A549 (cell line): ENCODE data around the gene PAX3. TPM values are rescaled to one million over a fixed set of nuclear protein-coding genes. Genes with fewer than 3 reads are reported as not detected.

ENCODE experiments used
- ATAC-seq, 2 experiments: fragments of 200-7000 bp in 1 of 2; fragments of >200 bp in 1 of 2; cut with Nextera tagmentation in 1 of 2; cut with Tn5 transposase in 1 of 2; 3 replicates each; pipeline versions ENCODE4 v1.8.0 to v1.9.1; 2018 to 2020; ENCODE audit warnings: mild to moderate bottlenecking in 1 of 2, moderate library complexity in 1 of 2
- CTCF ChIA-PET: fragments of 300-600 bp; sonication (Branson Sonifier 250); formaldehyde crosslinking; extraction: SDS; loops from one replicate; lab custom pipeline; 2021; ENCODE audit warnings: antibody characterized with exemption, inconsistent platforms; lab: Yijun Ruan, JAX
- POLR2A ChIA-PET: fragments of 350-600 bp; formaldehyde crosslinking; extraction: SDS; loops from one replicate; lab custom pipeline; 2021; ENCODE audit warnings: antibody characterized with exemption, inconsistent platforms; lab: Yijun Ruan, JAX
- DNase-seq, 2 experiments: peaks; one replicate each; pipeline versions ENCODE4 v3.0.0 to v3.0.0-alpha.2; 2011 to 2016; ENCODE audit warnings: low read depth in 1 of 2, low spot score in 1 of 2
- FAIRE-seq: peaks from 2 replicates; lab custom pipeline; 2011; peaks lifted over from hg19 to GRCh38; lab: Jason Lieb, UNC
- H3K27ac ChIP-seq, 2 experiments: fragments of >200 bp; sonication (Bioruptor Twin); formaldehyde crosslinking; 3 replicates each; pipeline ENCODE4 v1.5.1; 2016 to 2017
- H3K4me1 ChIP-seq: fragments of >200 bp; sonication (Bioruptor Twin); formaldehyde crosslinking; 3 replicates; pipeline ENCODE4 v1.6.1; 2016
- H3K4me2 ChIP-seq: fragments of >200 bp; sonication (Bioruptor Twin); formaldehyde crosslinking; 3 replicates; pipeline ENCODE4 v1.6.1; 2016
- H3K4me3 ChIP-seq: fragments of >200 bp; sonication (Bioruptor Twin); formaldehyde crosslinking; 3 replicates; pipeline ENCODE4 v1.5.1; 2016
- H3K9me3 ChIP-seq: fragments of >200 bp; sonication (Bioruptor Twin); formaldehyde crosslinking; 3 replicates; pipeline ENCODE4 v1.6.1; 2016
- BCL3 ChIP-seq: fragments of >200 bp; sonication (Bioruptor Twin); formaldehyde crosslinking; IDR thresholded peaks from 3 replicates; pipeline ENCODE4 v1.6.1; 2016
- BHLHE40 ChIP-seq: IDR thresholded peaks from 2 replicates; pipeline ENCODE4 v1.6.1; 2012; ENCODE audit warnings: low read depth, low read length, inconsistent platforms
- CBX2 ChIP-seq: fragments of 200-600 bp; sonication (generic); IDR thresholded peaks from 2 replicates; pipeline ENCODE4 v1.6.1; 2016; ENCODE audit warnings: low read depth, mild to moderate bottlenecking, borderline replicate concordance
- CEBPB ChIP-seq, 2 experiments: fragments of >200 bp in 1 of 2; sonication (Bioruptor Twin) in 1 of 2; formaldehyde crosslinking in 1 of 2; IDR thresholded peaks; 2 replicates each; pipeline ENCODE4 v1.6.1; 2012 to 2016
- HES2 ChIP-seq: fragments of >200 bp; sonication (Bioruptor Twin); formaldehyde crosslinking; IDR thresholded peaks from 2 replicates; pipeline ENCODE4 v1.6.1; 2016
- HMGXB4 ChIP-seq: fragments of 250-450 bp; sonication (Bioruptor Pico); IDR thresholded peaks from 2 replicates; pipeline ENCODE4 v1.5.0; 2021; ENCODE audit warnings: mild to moderate bottlenecking, moderate library complexity, borderline replicate concordance
- HOXA7 ChIP-seq: fragments of 250-450 bp; sonication (Bioruptor Pico); IDR thresholded peaks from 2 replicates; pipeline ENCODE4 v1.5.0; 2020; ENCODE audit warnings: mild to moderate bottlenecking, moderate library complexity
- HOXB5 ChIP-seq: fragments of 250-450 bp; sonication (Bioruptor Pico); IDR thresholded peaks from 2 replicates; pipeline ENCODE4 v1.5.0; 2020; ENCODE audit warnings: mild to moderate bottlenecking, moderate library complexity
- MAFK ChIP-seq: fragments of 450-650 bp; IDR thresholded peaks from 2 replicates; pipeline ENCODE4 v1.6.1; 2014; ENCODE audit not compliant: partially characterized antibody
- MAX ChIP-seq: IDR thresholded peaks from 2 replicates; pipeline ENCODE4 v1.6.1; 2012
- MYC ChIP-seq: IDR thresholded peaks from 2 replicates; pipeline ENCODE4 v1.6.1; 2012; ENCODE audit warnings: mild to moderate bottlenecking, inconsistent platforms, low read length, improper control_type of control experiment, borderline replicate concordance
- NPAS2 ChIP-seq: fragments of 250-450 bp; sonication (Bioruptor Pico); IDR thresholded peaks from 2 replicates; pipeline ENCODE4 v1.8.0; 2022; ENCODE audit warnings: mild to moderate bottlenecking, moderate library complexity, borderline replicate concordance
- NR3C1 ChIP-seq: fragments of >200 bp; sonication (Bioruptor Twin); formaldehyde crosslinking; IDR thresholded peaks from 3 replicates; pipeline ENCODE4 v1.6.1; 2017
- PBX3 ChIP-seq: IDR thresholded peaks from 2 replicates; pipeline ENCODE4 v1.6.1; 2012
- PHF8 ChIP-seq: fragments of 200-600 bp; sonication (generic); IDR thresholded peaks from 2 replicates; pipeline ENCODE4 v1.6.1; 2016; ENCODE audit warnings: low read depth, mild to moderate bottlenecking, antibody characterized with exemption, moderate library complexity, borderline replicate concordance
- POLR2AphosphoS2 ChIP-seq: conservative IDR thresholded peaks from 2 replicates; pipeline ENCODE4 v1.6.1; 2012; ENCODE audit warnings: low read length, improper control_type of control experiment, inconsistent platforms
- RAD21 ChIP-seq, 2 experiments: fragments of >200 bp in 1 of 2; sonication (Bioruptor Twin) in 1 of 2; formaldehyde crosslinking in 1 of 2; IDR thresholded peaks in 1 of 2; conservative IDR thresholded peaks in 1 of 2; 2 replicates in 1 of 2; 3 replicates in 1 of 2; pipeline ENCODE4 v1.6.1; 2012 to 2018; ENCODE audit warnings: inconsistent platforms in 1 of 2
- RARB ChIP-seq: fragments of 250-450 bp; sonication (Bioruptor Pico); IDR thresholded peaks from 2 replicates; pipeline ENCODE4 v1.8.0; 2021; ENCODE audit warnings: mild to moderate bottlenecking, moderate library complexity
- RCOR1 ChIP-seq: fragments of 150-350 bp; IDR thresholded peaks from 2 replicates; pipeline ENCODE4 v1.6.1; 2014; ENCODE audit warnings: antibody characterized with exemption, low read length, low read depth
- SMC3 ChIP-seq: fragments of >200 bp; sonication (Bioruptor Twin); formaldehyde crosslinking; IDR thresholded peaks from 3 replicates; pipeline ENCODE4 v1.6.1; 2018; ENCODE audit warnings: inconsistent platforms
- TP53 ChIP-seq: fragments of 250-450 bp; sonication (Bioruptor Pico); IDR thresholded peaks from 2 replicates; pipeline ENCODE4 v1.5.0; 2021; ENCODE audit warnings: mild to moderate bottlenecking, moderate library complexity
- ZC3H11A ChIP-seq: fragments of 450-650 bp; IDR thresholded peaks from 2 replicates; pipeline ENCODE4 v1.6.1; 2014; ENCODE audit warnings: antibody characterized with exemption, mild to moderate bottlenecking
- ZFP36 ChIP-seq: fragments of 450-650 bp; IDR thresholded peaks from 2 replicates; pipeline ENCODE4 v1.6.1; 2014; ENCODE audit warnings: borderline replicate concordance; ENCODE audit not compliant: partially characterized antibody
- ZNF302 ChIP-seq: fragments of 250-450 bp; sonication (Bioruptor Pico); IDR thresholded peaks from 2 replicates; pipeline ENCODE4 v1.9.0; 2021; ENCODE audit warnings: inconsistent platforms, mild to moderate bottlenecking, moderate library complexity
- ZSCAN20 ChIP-seq: fragments of 250-450 bp; sonication (Bioruptor Pico); IDR thresholded peaks from 2 replicates; pipeline ENCODE4 v1.8.0; 2022; ENCODE audit warnings: mild to moderate bottlenecking, moderate library complexity
- WGBS: methylation state at CpG from one replicate; pipeline ENCODE4 v1.1.6; 2017; ENCODE audit errors: missing lambda C conversion rate; 5-methylcytosine and 5-hydroxymethylcytosine counted together
- polyA plus RNA-seq, 4 experiments: library from polyadenylated mRNA; depleted of rRNA in 3 of 4; stranded (reverse); fragments of >200 nt; fragmentation: RNase III in 1 of 4; extraction: RNeasy Plus Mini Kit Qiagen cat#74134 plus additional on column Dnase treatment in 1 of 4; gene quantifications; 2 replicates in 3 of 4; 3 replicates in 1 of 4; pipeline ENCODE4 v1.2.3, GENCODE V29; 2011 to 2017

The PAX3 gene
- polyA plus RNA-seq, 2 of the 4 experiments (the other 2 are of a cell fraction) = not detected

- DNase-seq (no peak), FAIRE-seq (no peak), ATAC-seq (no peak)
- WGBS = 0% methylated on average over 1 of the region's 1 CpG
- Histone ChIP-seq H3K4me1 (no peaks in the 10 kb centered on the region), H3K27ac (no peak overlapping the region), H3K4me3 (no peak overlapping the region), H3K4me2 (no peak overlapping the region), H3K9me3 (no peaks in the 10 kb centered on the region)
- POLR2A ChIA-PET = no interaction called here
- CTCF ChIA-PET = no interaction called here
- TF ChIP-seq CBX2 (no peak), PBX3 (no peak), NPAS2 (CRISPR knock-in tag) (no peak), HES2 (no peak), CEBPB (IDR thresholded peaks at IDR 0.05) (no peak), RAD21 (conservative IDR thresholded peaks at IDR 0.05 in 1 of 2, IDR thresholded peaks at IDR 0.05 in 1 of 2) (no peak), POLR2AphosphoS2 (no peak), MAFK (no peak), ZC3H11A (no peak), TP53 (CRISPR knock-in tag) (no peak), HOXB5 (no peak), PHF8 (no peak), SMC3 (no peak), HMGXB4 (CRISPR knock-in tag) (no peak), RARB (CRISPR knock-in tag) (no peak), RCOR1 (no peak), ZNF302 (CRISPR knock-in tag) (no peak), NR3C1 (no peak), BCL3 (no peak)
These were observed 50.0 kb downstream of the PAX3 start for GRCh38 chr2:222248818-222249217.

GRCh38 chr2:222248256-222248655 lies 50.5 kb downstream of the PAX3 start:
- ATAC-seq (no peak), DNase-seq (no peak), FAIRE-seq (no peak)
- Histone ChIP-seq H3K27ac (no peak overlapping the region), H3K9me3 (no peaks in the 10 kb centered on the region), H3K4me1 (no peaks in the 10 kb centered on the region), H3K4me3 (no peak overlapping the region), H3K4me2 (no peak overlapping the region)
- CTCF ChIA-PET = no interaction called here
- TF ChIP-seq BHLHE40 = no peak
- TF ChIP-seq MAX = no peak
- POLR2A ChIA-PET = no interaction called here
- WGBS = 8% methylated on average over 2 of the region's 2 CpGs

- Histone ChIP-seq H3K4me1 (no peaks in the 10 kb centered on the region), H3K4me2 (no peak overlapping the region)
- TF ChIP-seq ZSCAN20 (CRISPR knock-in tag) (no peak), ZFP36 (no peak), MYC (no peak), HOXA7 (CRISPR knock-in tag) (no peak)
- TF ChIP-seq, all 56 proteins: peak for 0
- Histone ChIP-seq H3K9me3 (no peaks in the 10 kb centered on the region), H3K4me3 (no peak overlapping the region), H3K27ac (no peak overlapping the region)
- DNase-seq (no peak), FAIRE-seq (no peak), ATAC-seq (no peak)
- POLR2A ChIA-PET = no interaction called here
- CTCF ChIA-PET = no interaction called here
These were observed 56.3 kb downstream of the PAX3 start for GRCh38 chr2:222242532-222242931.
